IgD-negative memory B cell (primary cell): ENCODE measurements around the gene NBPF15. TPM values are rescaled to one million over a fixed set of nuclear protein-coding genes. Genes with fewer than 3 reads are reported as not detected.
"Not testable (repeated sequence)": the region's sequence is repeated elsewhere in the genome, so short reads cannot be mapped to it uniquely, and the experiment has no call there.

Source experiments
- H3K27ac Mint-ChIP-seq, 3 donors: one replicate each; pipeline ENCODE4 v1.8.0; 2020 to 2022; ENCODE audit warnings: mild to moderate bottlenecking in 3 of 3, mixed read lengths in 3 of 3, moderate library complexity in 1 of 3
- H3K27me3 Mint-ChIP-seq: one replicate; pipeline ENCODE4 v1.8.0; 2021; ENCODE audit warnings: mixed read lengths
- H3K36me3 Mint-ChIP-seq: one replicate; pipeline ENCODE4 v1.8.0; 2020; ENCODE audit warnings: mild to moderate bottlenecking, mixed read lengths
- H3K4me1 Mint-ChIP-seq, 3 donors: one replicate each; pipeline ENCODE4 v1.8.0; 2020 to 2022; ENCODE audit warnings: mixed read lengths in 3 of 3, mild to moderate bottlenecking in 1 of 3
- H3K4me3 Mint-ChIP-seq, 4 donors: one replicate each; pipeline ENCODE4 v1.8.0; 2020 to 2022; ENCODE audit warnings: mild to moderate bottlenecking in 4 of 4, mixed read lengths in 4 of 4, moderate library complexity in 3 of 4
- H3K9me3 Mint-ChIP-seq, 3 donors: one replicate each; pipeline ENCODE4 v1.8.0; 2020 to 2021; ENCODE audit warnings: mixed read lengths in 3 of 3, mild to moderate bottlenecking in 1 of 3
- polyA plus RNA-seq: library from polyadenylated mRNA; unstranded; fragments of 300-500 nt; fragmentation: Illumina TruSeq; gene quantifications from one replicate; pipeline ENCODE4 v1.2.3, GENCODE V29; 2021

NBPF15 gene, protein sequence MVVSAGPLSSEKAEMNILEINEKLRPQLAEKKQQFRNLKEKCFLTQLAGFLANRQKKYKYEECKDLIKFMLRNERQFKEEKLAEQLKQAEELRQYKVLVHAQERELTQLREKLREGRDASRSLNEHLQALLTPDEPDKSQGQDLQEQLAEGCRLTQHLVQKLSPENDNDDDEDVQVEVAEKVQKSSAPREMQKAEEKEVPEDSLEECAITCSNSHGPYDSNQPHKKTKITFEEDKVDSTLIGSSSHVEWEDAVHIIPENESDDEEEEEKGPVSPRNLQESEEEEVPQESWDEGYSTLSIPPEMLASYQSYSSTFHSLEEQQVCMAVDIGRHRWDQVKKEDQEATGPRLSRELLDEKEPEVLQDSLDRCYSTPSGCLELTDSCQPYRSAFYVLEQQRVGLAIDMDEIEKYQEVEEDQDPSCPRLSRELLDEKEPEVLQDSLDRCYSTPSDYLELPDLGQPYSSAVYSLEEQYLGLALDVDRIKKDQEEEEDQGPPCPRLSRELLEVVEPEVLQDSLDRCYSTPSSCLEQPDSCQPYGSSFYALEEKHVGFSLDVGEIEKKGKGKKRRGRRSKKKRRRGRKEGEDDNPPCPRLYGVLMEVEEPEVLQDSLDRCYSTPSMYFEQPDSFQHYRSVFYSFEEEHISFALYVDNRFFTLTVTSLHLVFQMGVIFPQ
- polyA plus RNA-seq: 14.6 TPM

DNA sequence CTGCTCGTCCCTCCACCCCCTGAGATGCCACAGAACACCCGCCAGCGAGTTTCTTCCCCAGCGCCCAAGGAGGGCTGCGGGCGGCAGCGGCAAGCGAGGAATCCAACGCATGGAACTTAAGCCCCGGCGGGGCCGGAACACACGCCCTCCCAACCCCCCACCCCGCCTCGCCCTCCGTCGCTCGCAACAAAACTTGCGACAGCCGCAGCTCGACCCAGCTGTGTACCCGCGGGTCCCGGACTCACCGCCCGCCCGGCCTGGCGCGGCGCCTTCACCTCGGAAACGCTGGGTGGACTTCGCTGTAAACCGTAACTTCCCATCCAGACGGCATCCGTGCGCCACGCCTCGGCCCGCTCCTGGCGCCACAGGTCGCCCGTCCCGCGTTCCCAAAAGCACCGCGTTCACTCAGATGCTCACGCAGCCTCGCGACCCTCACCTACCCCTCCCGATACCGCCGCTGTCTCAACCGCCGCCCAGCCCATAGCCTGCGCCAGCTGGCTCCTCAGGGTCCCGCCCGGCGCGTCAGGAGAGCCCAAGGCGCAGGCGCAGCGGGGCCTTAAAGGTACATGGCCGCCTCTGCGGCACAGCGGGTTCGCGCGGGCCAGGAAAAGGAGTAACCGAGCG is at the start of gene NBPF15:
NBPF15 (minus strand) TSS at position 534 of the 624 bp plus-strand sequence. CDS start 21,666 bp downstream, outside the sequence.
- H3K36me3 Mint-ChIP-seq, H3K27me3 Mint-ChIP-seq, H3K9me3 Mint-ChIP-seq, H3K4me1 Mint-ChIP-seq: not testable (repeated sequence)
- peak within 1 kb of the TSS; percentile 91 to 100 (median 98) for H3K4me3 Mint-ChIP-seq
- peak within 1 kb of the TSS; percentile 59 to 92 (median 89) for H3K27ac Mint-ChIP-seq

DNA sequence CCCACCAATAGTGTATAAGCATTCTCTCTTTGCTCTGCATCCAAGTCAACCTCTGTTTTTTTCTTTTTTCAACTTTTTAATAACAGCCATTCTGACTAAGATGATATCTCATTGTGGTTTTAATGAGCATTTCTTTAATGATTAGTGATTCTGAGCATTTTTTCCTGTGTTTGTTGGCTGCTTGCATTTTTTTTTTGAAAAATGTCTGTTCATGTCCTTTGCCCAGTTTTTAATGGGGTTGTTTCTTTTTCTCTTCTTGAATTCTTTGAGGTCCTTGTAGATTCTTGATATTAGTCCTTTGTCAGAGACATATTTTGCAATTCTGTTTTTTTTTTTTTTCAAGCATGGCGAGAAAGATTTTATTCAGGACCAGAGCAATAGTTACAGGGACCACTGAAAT is 35.0 kb upstream of the NBPF15 start:
- not testable (repeated sequence) for H3K36me3 Mint-ChIP-seq, H3K9me3 Mint-ChIP-seq, H3K4me3 Mint-ChIP-seq, H3K27me3 Mint-ChIP-seq, H3K4me1 Mint-ChIP-seq, H3K27ac Mint-ChIP-seq

DNA sequence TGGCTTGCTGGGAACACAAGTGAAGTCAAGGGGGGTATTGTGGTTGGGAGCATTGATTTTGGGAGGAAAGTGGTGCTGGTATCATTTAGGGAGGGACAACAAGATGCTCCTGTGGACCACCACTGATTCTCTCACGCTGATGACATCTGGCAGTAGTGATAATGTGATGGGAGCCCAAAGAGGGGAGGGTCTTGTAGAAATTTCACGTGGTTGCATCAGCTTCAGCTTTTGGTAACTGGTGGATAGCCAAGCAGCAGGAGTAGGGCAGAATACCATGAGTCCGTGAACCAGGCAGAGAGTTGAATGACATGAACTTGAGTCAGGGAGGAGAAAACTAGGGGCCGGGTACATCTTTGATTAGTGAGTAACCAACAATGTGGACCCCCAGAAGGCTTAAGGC is 32.7 kb upstream of the NBPF15 start:
- H3K9me3 Mint-ChIP-seq, H3K27me3 Mint-ChIP-seq, H3K4me1 Mint-ChIP-seq, H3K4me3 Mint-ChIP-seq, H3K27ac Mint-ChIP-seq, H3K36me3 Mint-ChIP-seq: not testable (repeated sequence)

DNA sequence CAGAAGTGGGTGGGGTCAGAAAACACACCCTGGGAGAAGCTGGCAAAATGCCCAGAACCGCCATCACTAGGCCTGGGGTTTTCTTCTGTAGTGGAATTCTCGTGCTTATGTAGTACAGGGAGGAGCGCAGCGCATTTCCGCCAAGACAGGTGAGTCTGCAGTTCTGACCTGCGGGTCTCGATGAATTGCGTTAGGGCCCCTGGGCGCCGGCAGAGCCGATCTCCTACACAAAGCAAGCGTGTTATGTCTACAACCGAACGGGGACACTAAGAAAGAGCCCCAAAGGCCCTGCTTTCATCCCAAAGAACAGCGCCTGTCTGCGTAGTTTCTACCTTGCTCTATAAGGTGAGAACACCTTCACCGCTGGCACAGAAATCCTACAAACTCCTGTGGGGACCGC is 28.9 kb upstream of the NBPF15 start:
- not testable (repeated sequence) for H3K9me3 Mint-ChIP-seq, H3K4me1 Mint-ChIP-seq, H3K27me3 Mint-ChIP-seq, H3K36me3 Mint-ChIP-seq, H3K27ac Mint-ChIP-seq
- peak overlapping the region in 1 of 4 donors; percentile 38 for H3K4me3 Mint-ChIP-seq

DNA sequence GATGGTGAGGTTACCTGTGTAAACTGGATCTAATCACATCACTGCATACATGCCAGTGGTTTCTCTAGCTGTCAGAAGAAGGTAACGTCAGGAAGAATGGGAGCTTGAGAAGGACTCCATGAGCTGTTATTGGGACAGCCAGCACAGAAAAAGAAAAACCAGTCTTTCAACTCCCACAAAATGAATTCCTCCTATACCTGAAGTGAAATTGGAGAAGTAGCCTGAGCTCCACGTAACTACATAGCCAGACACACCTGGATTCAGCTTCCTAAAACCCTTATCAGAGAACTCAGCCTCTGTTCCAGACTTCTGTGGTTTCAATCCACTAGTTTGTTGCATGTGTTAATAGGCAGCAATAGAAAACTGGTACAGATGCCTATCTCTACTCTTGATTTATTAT is 25.5 kb upstream of the NBPF15 start:
- not testable (repeated sequence) for H3K4me3 Mint-ChIP-seq, H3K27me3 Mint-ChIP-seq, H3K36me3 Mint-ChIP-seq, H3K4me1 Mint-ChIP-seq, H3K27ac Mint-ChIP-seq, H3K9me3 Mint-ChIP-seq

DNA sequence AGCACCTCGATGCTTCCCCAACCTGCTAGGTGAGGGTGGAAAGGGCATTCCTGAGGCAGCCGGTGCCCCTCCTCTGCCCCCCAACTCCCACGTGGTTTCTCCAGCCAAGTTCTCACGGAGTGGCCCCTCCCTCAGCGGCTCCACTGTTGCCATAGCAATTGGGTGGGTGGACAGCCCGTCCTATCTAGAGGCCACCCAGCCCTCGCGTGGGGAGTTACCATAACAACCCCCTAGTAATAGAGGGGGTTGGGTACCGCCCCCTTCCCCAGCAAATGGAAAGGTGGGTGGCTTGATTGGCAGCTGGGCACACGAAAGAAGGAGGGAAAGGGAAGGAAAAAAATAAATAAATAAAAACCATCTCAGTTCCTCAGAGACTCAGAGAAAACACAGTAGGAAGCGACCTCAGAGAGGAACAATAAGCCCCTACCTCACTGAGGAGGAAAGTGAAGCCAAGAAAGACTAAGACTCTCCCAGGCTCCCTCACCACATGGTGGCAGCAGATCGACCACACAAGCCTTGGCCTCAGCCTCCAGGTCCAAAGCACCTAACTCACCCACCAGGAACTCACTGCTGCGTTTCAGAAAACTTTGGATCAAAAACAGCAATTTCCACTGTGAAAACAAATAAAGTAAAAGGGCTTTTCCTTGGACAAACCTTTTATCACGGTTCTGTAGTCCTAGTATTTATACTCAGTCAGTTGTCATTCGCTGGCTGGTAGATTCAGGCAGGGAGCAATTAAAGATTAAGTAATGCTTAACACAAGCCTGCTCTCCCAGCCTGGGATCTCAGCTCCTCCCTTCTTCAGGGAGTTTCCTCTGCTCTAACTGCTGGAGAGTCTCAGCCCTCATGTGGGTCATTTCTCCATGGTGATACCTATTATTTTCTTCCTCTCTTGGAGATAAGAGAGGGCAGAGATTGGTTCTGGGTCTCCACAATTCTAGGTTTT is 23.9 kb upstream of the NBPF15 start:
- not testable (repeated sequence) for H3K4me3 Mint-ChIP-seq

DNA sequence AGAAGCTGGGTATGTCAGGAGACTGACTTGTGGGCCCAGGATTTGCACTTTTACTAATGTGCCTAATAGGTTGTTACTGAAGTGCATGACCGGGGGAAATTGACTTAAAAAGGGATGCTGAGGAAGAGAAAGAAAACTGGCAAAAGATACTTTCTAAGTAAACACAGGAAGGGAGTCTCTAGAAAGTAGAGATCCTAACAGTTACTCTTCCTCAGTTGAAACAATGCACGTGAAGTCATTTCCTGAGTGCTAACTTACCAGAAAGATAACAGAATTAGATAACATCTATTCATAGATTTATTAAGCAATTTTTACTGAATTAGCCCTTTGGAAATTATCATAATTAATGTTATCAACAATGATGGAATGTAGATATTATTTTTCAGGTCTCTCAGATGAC is 12.4 kb upstream of the NBPF15 start:
- H3K4me1 Mint-ChIP-seq, H3K9me3 Mint-ChIP-seq, H3K27ac Mint-ChIP-seq, H3K27me3 Mint-ChIP-seq, H3K36me3 Mint-ChIP-seq, H3K4me3 Mint-ChIP-seq: not testable (repeated sequence)

More for the DNA sequence above, 23.9 kb upstream of the NBPF15 start:
- H3K9me3 Mint-ChIP-seq, H3K27ac Mint-ChIP-seq, H3K36me3 Mint-ChIP-seq, H3K27me3 Mint-ChIP-seq, H3K4me1 Mint-ChIP-seq: not testable (repeated sequence)

DNA sequence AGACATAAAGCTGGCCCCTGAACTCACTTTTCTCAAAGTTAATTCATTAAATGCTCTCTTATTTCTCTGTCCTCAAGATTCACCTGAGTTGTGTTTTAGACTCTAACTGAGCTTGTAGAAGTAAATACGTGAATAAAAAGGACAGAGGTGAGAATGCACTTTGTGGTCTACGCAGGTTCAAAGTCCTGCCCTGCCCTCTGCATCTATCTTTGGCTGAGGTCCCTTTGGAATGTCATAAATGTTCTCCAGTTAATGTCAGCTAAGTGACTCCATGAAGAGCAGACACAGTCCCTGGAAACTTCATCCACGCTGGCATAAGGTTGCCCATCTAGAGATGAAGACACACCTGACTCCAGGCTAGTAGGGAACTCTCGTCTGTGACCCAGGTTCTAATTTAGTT is 10.0 kb upstream of the NBPF15 start:
- not testable (repeated sequence) for H3K27me3 Mint-ChIP-seq, H3K36me3 Mint-ChIP-seq, H3K4me3 Mint-ChIP-seq, H3K27ac Mint-ChIP-seq, H3K9me3 Mint-ChIP-seq, H3K4me1 Mint-ChIP-seq

DNA sequence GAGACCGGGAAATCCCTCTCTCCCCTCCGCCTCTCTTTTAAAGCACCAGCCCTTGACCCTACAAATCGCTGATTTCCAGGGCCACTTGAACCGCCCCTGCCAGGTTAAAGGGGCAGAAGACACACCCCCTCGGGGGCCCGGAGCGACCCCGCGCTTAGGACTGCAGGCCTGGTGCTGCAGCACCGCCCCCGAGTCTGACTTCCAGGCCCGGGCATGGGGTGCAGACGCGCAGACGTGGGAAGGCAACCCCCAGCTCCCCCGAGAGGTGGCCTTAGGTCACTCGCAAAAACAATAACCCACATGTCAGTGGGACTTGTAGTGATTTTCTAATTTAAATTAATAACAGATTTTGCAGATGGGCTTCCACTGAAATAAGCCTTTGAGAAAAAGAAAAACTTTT is 309 bp upstream of the NBPF15 start:
- not testable (repeated sequence) for H3K27me3 Mint-ChIP-seq, H3K36me3 Mint-ChIP-seq, H3K4me1 Mint-ChIP-seq, H3K9me3 Mint-ChIP-seq
- Mint-ChIP-seq H3K4me3 (peak overlapping the region in 3 of 4 donors; percentile 91 to 100 (median 98)), H3K27ac (peak overlapping the region in 2 of 3 donors; percentile 59 to 92)

DNA sequence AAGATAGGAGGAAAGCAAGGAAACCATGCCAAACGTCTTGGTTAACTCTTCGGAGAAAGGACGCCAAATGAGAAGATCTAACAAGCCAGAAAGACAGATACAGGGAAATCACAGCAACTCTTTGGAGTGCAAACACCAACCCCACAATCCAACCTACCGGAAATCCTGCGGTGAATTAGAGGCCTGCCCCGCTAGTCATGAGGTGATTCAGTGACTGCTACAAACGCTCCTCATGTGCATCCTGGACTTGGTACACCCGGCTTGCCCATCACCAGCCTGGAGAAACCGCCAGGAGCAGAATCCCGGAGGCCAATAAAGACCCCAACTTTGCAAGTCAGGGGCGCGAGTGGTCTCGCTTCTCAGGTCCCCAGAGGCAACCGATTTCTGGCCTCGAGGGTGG is 783 bp downstream of the NBPF15 start:
- H3K9me3 Mint-ChIP-seq, H3K4me1 Mint-ChIP-seq, H3K36me3 Mint-ChIP-seq, H3K27me3 Mint-ChIP-seq: not testable (repeated sequence)
- Mint-ChIP-seq H3K27ac (peak overlapping the region in 1 of 3 donors; percentile 92), H3K4me3 (peak overlapping the region; percentile 91 to 100 (median 98))

DNA sequence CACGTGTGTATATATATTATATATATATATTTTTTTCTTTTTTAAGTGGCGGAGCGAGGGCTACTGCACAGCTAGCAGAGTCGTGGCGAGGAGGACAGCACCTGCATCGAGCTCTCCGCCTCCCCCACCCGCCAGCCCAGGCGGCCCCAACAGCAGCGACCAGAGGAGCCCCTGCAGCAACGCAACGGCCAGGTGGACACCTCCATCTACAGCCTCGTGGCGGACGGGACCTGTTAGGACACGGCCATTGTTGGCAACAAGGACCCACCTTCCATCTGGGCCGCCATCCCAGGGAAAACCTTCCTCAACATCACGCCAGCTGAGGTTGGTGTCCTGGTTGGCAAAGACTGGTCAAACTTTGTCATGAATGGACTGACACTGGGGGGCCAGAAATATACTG is 19.1 kb downstream of the NBPF15 start:
- not testable (repeated sequence) for H3K4me3 Mint-ChIP-seq

DNA sequence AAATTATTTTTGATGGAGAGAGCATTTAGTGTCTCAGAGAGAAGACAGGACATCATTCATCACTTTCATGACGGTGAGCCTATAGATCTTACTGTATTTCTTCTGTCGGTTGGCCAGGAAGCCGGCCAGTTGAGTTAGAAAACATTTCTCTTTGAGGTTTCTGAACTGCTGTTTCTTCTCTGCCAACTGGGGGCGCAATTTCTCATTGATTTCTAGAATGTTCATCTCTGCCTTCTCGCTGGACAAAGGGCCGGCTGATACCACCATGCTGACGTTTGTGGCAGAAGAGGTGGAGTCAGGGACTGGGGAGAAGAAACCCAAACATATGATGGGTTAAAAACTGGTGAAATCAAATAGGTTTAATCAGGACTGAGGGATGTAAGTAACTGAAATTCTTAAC is 21.7 kb downstream of the NBPF15 start:
- H3K27me3 Mint-ChIP-seq, H3K27ac Mint-ChIP-seq, H3K4me1 Mint-ChIP-seq, H3K36me3 Mint-ChIP-seq, H3K9me3 Mint-ChIP-seq, H3K4me3 Mint-ChIP-seq: not testable (repeated sequence)

More for the DNA sequence above, 19.1 kb downstream of the NBPF15 start:
- H3K36me3 Mint-ChIP-seq, H3K27me3 Mint-ChIP-seq, H3K4me1 Mint-ChIP-seq, H3K27ac Mint-ChIP-seq, H3K9me3 Mint-ChIP-seq: not testable (repeated sequence)

DNA sequence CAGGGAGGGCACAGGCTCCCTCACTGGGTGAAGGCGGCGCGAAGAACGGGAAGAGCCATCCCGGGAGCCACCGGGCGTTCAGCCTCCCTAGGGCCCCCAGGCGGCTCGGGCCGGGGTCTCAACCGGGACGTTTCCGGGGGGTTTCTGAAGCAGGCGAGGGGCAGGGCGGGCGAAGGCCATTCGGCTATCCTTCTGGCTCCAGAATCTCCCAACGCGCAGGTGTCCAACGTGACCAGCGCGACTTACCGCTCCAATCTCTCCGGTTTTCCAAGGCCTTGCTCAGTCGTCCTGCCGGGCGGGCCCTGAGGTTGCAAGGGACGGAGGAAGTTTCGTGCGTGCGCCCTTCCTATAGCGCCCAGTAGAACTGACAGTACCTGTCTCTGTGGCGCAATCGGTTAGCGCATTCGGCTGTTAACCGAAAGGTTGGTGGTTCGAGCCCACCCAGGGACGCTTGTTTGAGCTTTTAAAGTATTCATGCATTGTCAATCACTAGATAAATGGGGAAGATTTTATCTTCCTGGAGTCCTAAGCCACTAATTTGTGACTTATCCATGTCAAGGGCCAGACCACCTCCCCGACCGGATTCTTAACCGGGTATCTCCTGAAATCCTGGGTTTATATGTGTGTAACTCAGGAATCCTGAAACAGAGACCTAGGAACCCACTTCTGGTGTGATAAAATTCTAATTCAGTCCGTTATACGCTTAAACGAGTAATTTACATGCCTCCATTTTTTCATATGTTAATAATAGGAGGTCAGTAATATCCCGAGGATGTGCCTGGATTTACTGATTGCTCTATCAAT is 42.4 kb downstream of the NBPF15 start:
- not testable (repeated sequence) for H3K27me3 Mint-ChIP-seq, H3K9me3 Mint-ChIP-seq, H3K36me3 Mint-ChIP-seq, H3K4me1 Mint-ChIP-seq
- H3K4me3 Mint-ChIP-seq: peak overlapping the region; percentile 89 to 97 (median 94)
- peak overlapping the region; percentile 73 to 95 (median 90) for H3K27ac Mint-ChIP-seq

DNA sequence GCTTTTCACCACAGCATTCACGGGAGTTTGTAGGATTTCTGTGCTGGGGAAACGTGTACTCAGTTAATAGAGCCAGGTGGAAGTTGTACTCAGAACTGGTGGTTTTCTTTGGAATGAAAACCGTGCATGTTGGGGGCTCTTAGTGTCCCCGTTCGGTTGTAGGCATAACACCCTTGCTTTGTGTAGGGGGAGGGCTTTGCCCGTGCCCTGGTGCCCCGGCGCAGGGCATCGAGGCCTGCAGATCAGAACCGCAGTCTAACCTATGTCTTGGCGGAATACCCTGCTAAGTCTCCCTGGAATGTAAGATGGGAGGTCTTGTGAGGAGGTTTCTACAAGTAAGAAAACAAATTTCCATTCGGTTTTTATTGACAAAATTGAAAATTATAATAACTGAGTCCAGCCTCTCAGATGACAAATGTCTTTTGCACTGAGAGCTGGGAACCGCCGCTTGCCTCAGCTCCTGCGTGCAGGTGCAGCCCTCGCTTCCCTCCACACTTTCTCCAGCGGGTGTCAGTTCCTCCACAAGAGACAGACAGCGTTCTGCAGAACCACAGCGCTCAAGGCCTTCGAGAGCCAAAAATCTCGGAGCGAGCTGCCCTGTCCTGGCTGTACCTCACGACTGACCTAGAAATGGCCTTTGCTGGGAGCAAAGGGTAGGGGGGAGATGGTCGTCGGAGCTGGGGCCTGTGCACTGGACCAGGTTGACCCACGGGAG is 47.9 kb downstream of the NBPF15 start:
- Mint-ChIP-seq H3K27ac (peak overlapping the region; percentile 79 to 99 (median 99)), H3K4me3 (peak overlapping the region; percentile 82 to 95 (median 93))
- not testable (repeated sequence) for H3K9me3 Mint-ChIP-seq, H3K27me3 Mint-ChIP-seq, H3K36me3 Mint-ChIP-seq, H3K4me1 Mint-ChIP-seq
